SK-N-SH (cell line): ENCODE results near the gene LTF.

ENCODE experiments used
- CHD2 ChIP-seq: fragments of 150-350 bp; IDR thresholded peaks from 2 replicates; pipeline ENCODE4 v1.6.1; 2018; ENCODE audit warnings: low read length; ENCODE audit not compliant: partially characterized antibody
- CTCF ChIP-seq: fragments of 200-600 bp; sonication (generic); IDR thresholded peaks from 2 replicates; pipeline ENCODE4 v1.6.1; 2017; ENCODE audit warnings: antibody characterized with exemption, mild to moderate bottlenecking, moderate library complexity
- EZH2phosphoT487 ChIP-seq: fragments of 200-600 bp; sonication (generic); IDR thresholded peaks from 2 replicates; pipeline ENCODE4 v1.6.1; 2017; ENCODE audit warnings: low read depth, mixed run types, mild to moderate bottlenecking, antibody characterized with exemption, moderate library complexity, borderline replicate concordance
- MAX ChIP-seq: IDR thresholded peaks from 2 replicates; pipeline ENCODE4 v1.4.0; 2012; ENCODE audit warnings: low read depth
- MEF2A ChIP-seq: IDR thresholded peaks from 2 replicates; pipeline ENCODE4 v1.4.0; 2012; ENCODE audit warnings: low read depth, borderline replicate concordance
- POLR2AphosphoS5 ChIP-seq: IDR thresholded peaks from 2 replicates; pipeline ENCODE4 v1.6.1; 2012; ENCODE audit warnings: low read depth, low read length
- REST ChIP-seq: IDR thresholded peaks from 2 replicates; pipeline ENCODE4 v1.6.1; 2012; ENCODE audit warnings: mild to moderate bottlenecking, low read depth, low read length, moderate library complexity
- RFX5 ChIP-seq: IDR thresholded peaks from 2 replicates; pipeline ENCODE4 v1.6.1; 2012; ENCODE audit warnings: mild to moderate bottlenecking, improper control_type of control experiment, low read length
- SMC3 ChIP-seq: IDR thresholded peaks from 2 replicates; pipeline ENCODE4 v1.6.1; 2012; ENCODE audit warnings: low read depth, low read length, improper control_type of control experiment
- TAF1 ChIP-seq: IDR thresholded peaks from 2 replicates; pipeline ENCODE4 v1.6.1; 2012; ENCODE audit warnings: low read depth, mild to moderate bottlenecking, low read length, moderate library complexity, borderline replicate concordance
- USF1 ChIP-seq: IDR thresholded peaks from 2 replicates; pipeline ENCODE4 v1.4.0; 2012; ENCODE audit warnings: low read depth, borderline replicate concordance
- USF2 ChIP-seq: fragments of 150-350 bp; IDR thresholded peaks from 2 replicates; pipeline ENCODE4 v1.6.1; 2017; ENCODE audit warnings: antibody characterized with exemption, low read length, low read depth, borderline replicate concordance
- ZBTB33 ChIP-seq: IDR thresholded peaks from 2 replicates; pipeline ENCODE4 v1.4.0; 2012; ENCODE audit warnings: low read depth, borderline replicate concordance

GRCh38 chr3:46464326-46465195 is at the start of gene LTF:
- TF ChIP-seq TAF1, result no peak
- TF ChIP-seq REST, result no peak
- TF ChIP-seq CTCF, result no peak
- TF ChIP-seq USF2, result no peak
- no peak for TF ChIP-seq EZH2phosphoT487
- TF ChIP-seq ZBTB33, result no peak
- TF ChIP-seq SMC3, result no peak
- TF ChIP-seq USF1, result no peak
- no peak for TF ChIP-seq RFX5
- TF ChIP-seq POLR2AphosphoS5, result no peak
- TF ChIP-seq MEF2A, result no peak
- no peak for TF ChIP-seq CHD2
- TF ChIP-seq MAX, result no peak
